ENCODE results near the gene PSD2.

DNA sequence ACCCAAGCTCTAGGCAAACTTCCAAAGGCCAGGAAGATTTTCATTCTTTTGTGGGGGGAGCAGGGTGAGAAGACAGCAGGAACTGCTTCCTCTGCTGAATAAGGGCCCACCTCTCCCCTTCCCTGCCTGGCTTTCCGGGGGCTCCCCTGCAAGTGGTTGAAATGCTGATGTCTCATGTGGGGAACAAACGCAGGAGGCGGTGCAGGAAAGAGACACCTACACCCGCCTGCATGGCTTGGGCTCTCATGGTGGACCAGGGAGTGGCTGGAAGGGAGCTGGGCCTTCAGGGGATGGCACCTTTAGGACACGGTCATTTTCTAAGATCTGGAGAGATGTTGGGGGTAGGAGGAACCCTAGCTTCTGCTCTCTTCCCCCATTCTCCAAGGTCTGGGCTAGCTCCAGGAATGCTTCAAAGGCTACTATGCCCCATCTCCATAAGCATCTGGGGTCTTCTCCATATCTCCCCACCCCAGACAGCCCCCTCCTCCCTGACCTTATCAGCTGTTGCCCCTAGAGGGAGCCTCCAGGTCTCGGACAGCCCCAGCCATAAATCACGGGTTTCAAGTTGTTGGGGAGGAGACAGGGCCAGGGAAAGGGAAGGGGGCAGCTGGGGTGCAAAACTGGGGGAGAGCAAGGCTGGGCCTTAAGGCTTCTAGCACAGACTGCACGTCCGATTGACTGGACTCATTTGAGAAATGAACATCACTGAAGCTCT lies 76.6 kb downstream of the PSD2 start:
- TF ChIP-seq GABPA (IDR thresholded peaks at IDR 0.05; ENCODE audit: low read depth) (no peak), JUNB (IDR thresholded peaks at IDR 0.05) (no peak), SPI1 (IDR thresholded peaks at IDR 0.05; ENCODE audit: borderline replicate concordance, insufficient read depth, low read depth, low read length) (no peak), POLR2A (IDR thresholded peaks at IDR 0.05; ENCODE audit: low read depth, low read length) (no peak), MEF2A (IDR thresholded peaks at IDR 0.05; ENCODE audit: insufficient read depth, low read depth, low read length) (no peak)

All from GM12878 (cell line).